Activated naive CD8-positive, alpha-beta T cell treated with anti-CD3 and anti-CD28 coated beads, Interleukin-2, amount 10 ng/mL, durations not matched to agents 7 days and 5 days (primary cell): ENCODE measurements around the gene KRT73. TPM values are rescaled to one million over a fixed set of nuclear protein-coding genes. Genes with fewer than 3 reads are reported as not detected.

ENCODE experiments used
- ATAC-seq: fragments of 150-1000 bp; cut with Tn5 transposase; one replicate; pipeline ENCODE4 v1.10.0; 2021; ENCODE audit warnings: low read depth, moderate library complexity
- POLR2A ChIA-PET: fragments of 350-600 bp; sonication (Branson Sonifier 250); formaldehyde crosslinking; loops from one replicate; lab custom pipeline; 2021; ENCODE audit warnings: antibody characterized with exemption; lab: Charles Lee
- DNase-seq: peaks from one replicate; pipeline ENCODE4 v3.0.0; 2021
- H3K27ac Mint-ChIP-seq: one replicate; pipeline ENCODE4 v1.8.0; 2022; ENCODE audit warnings: mild to moderate bottlenecking, mixed read lengths
- H3K27me3 Mint-ChIP-seq: one replicate; pipeline ENCODE4 v1.8.0; 2022; ENCODE audit warnings: mild to moderate bottlenecking, moderate library complexity, mixed read lengths
- H3K36me3 Mint-ChIP-seq: one replicate; pipeline ENCODE4 v1.8.0; 2021; ENCODE audit warnings: mild to moderate bottlenecking, mixed read lengths
- H3K4me1 Mint-ChIP-seq: one replicate; pipeline ENCODE4 v1.8.0; 2021; ENCODE audit warnings: mixed read lengths
- H3K4me3 Mint-ChIP-seq: one replicate; pipeline ENCODE4 v1.8.0; 2022; ENCODE audit warnings: mild to moderate bottlenecking, moderate library complexity, mixed read lengths
- H3K9me3 Mint-ChIP-seq: one replicate; pipeline ENCODE4 v1.8.0; 2021; ENCODE audit warnings: mixed read lengths
- total RNA-seq, 2 experiments: library from RNA; stranded (reverse); gene quantifications; one replicate each; pipeline ENCODE4 v1.2.3, GENCODE V29; 2021

KRT73 gene
- total RNA-seq, 2 experiments from 2014 or later: 0.42 to 0.60 TPM

- Mint-ChIP-seq H3K36me3 (no peaks in the 10 kb centered on the region), H3K27me3 (peaks cover 30% of the 10 kb centered on the region), H3K27ac (no peak overlapping the region), H3K4me3 (no peak overlapping the region), H3K9me3 (no peaks in the 10 kb centered on the region), H3K4me1 (peaks cover 7% of the 10 kb centered on the region)
- no peak for DNase-seq
- ATAC-seq: no peak
- POLR2A ChIA-PET: interaction anchor here (0.6 to 0.7 kb wide), 2 partner anchors 34 to 35 kb away, joined by 3 read pairs; no protein-coding TSS in a partner anchor
These were observed 37.4 kb upstream of the KRT73 start for GRCh38 chr12:52655720-52656124.

GRCh38 chr12:52655251-52655650 is 36.9 kb upstream of the KRT73 start:
- H3K4me3 Mint-ChIP-seq: no peak overlapping the region
- no peaks in the 10 kb centered on the region for H3K9me3 Mint-ChIP-seq
- POLR2A ChIA-PET: interaction anchor here (0.7 kb wide), 1 partner anchor 34 kb away, joined by 3 read pairs; no protein-coding TSS in a partner anchor
- H3K27me3 Mint-ChIP-seq: peaks cover 30% of the 10 kb centered on the region
- H3K36me3 Mint-ChIP-seq: no peaks in the 10 kb centered on the region
- no peak for DNase-seq
- H3K4me1 Mint-ChIP-seq: peaks cover 7% of the 10 kb centered on the region
- ATAC-seq: no peak
- H3K27ac Mint-ChIP-seq: no peak overlapping the region

GRCh38 chr12:52651726-52652261 is 33.4 kb upstream of the KRT73 start, which contains the start of gene KRT2:
TSS of gene KRT2 (minus strand) at chr12:52652211. CDS start at chr12:52652142, 69 bp downstream.
- H3K27ac Mint-ChIP-seq: no peak within 1 kb of the TSS

GRCh38 chr12:52650520-52651081 is 32.2 kb upstream of the KRT73 start:
- DNase-seq (no peak), ATAC-seq (no peak)
- H3K27ac Mint-ChIP-seq: no peak overlapping the region
- H3K36me3 Mint-ChIP-seq: no peaks in the 10 kb centered on the region
- H3K27me3 Mint-ChIP-seq: peaks cover 13% of the 10 kb centered on the region
- POLR2A ChIA-PET: no interaction called here
- no peaks in the 10 kb centered on the region for H3K9me3 Mint-ChIP-seq
- H3K4me1 Mint-ChIP-seq: peaks cover 38% of the 10 kb centered on the region
- no peak overlapping the region for H3K4me3 Mint-ChIP-seq

More at GRCh38 chr12:52651726-52652261, 33.4 kb upstream of the KRT73 start, which contains the start of gene KRT2:
- POLR2A ChIA-PET: no interaction called here
- no peaks in the 10 kb centered on the region for H3K9me3 Mint-ChIP-seq
- no peak for DNase-seq
- no peak for ATAC-seq
- peaks cover 26% of the 10 kb centered on the region for H3K4me1 Mint-ChIP-seq
- no peak within 1 kb of the TSS for H3K4me3 Mint-ChIP-seq
- H3K27me3 Mint-ChIP-seq: peaks cover 21% of the 10 kb centered on the region
- no peaks in the 10 kb centered on the region for H3K36me3 Mint-ChIP-seq

- no peak for ATAC-seq
- Mint-ChIP-seq H3K27me3 (no peaks in the 10 kb centered on the region), H3K4me1 (peaks cover 47% of the 10 kb centered on the region), H3K27ac (peak overlapping the region; percentile 57), H3K4me3 (no peak overlapping the region), H3K36me3 (peaks cover 2% of the 10 kb centered on the region), H3K9me3 (peaks cover 2% of the 10 kb centered on the region)
- no peak for DNase-seq
- POLR2A ChIA-PET: interaction anchor here (0.8 kb wide), 1 partner anchor 16 kb away, joined by 3 read pairs; no protein-coding TSS in a partner anchor
These were observed 30.7 kb upstream of the KRT73 start for GRCh38 chr12:52649066-52649465.

- POLR2A ChIA-PET: interaction anchor here (0.6 to 0.8 kb wide), 2 partner anchors 15 to 579 kb away, joined by 3 read pairs; no protein-coding TSS in a partner anchor
- Mint-ChIP-seq H3K27ac (peak overlapping the region; percentile 44), H3K36me3 (peaks cover 4% of the 10 kb centered on the region), H3K4me1 (peaks cover 49% of the 10 kb centered on the region), H3K4me3 (no peak overlapping the region), H3K27me3 (no peaks in the 10 kb centered on the region), H3K9me3 (peaks cover 2% of the 10 kb centered on the region)
- DNase-seq (no peak), ATAC-seq (no peak)
These were observed 29.7 kb upstream of the KRT73 start for GRCh38 chr12:52648012-52648550.

GRCh38 chr12:52647601-52648000 is 29.2 kb upstream of the KRT73 start:
- Mint-ChIP-seq H3K36me3 (peaks cover 5% of the 10 kb centered on the region), H3K27me3 (no peaks in the 10 kb centered on the region), H3K4me3 (no peak overlapping the region), H3K9me3 (peaks cover 2% of the 10 kb centered on the region), H3K27ac (peak overlapping the region; percentile 94), H3K4me1 (peaks cover 47% of the 10 kb centered on the region)
- ATAC-seq (no peak), DNase-seq (no peak)
- POLR2A ChIA-PET: interaction anchor here (1.2 kb wide), 1 partner anchor 19 kb away, joined by 4 read pairs; no protein-coding TSS in a partner anchor

- H3K27ac Mint-ChIP-seq: peak overlapping the region; percentile 94
- ATAC-seq (no peak), DNase-seq (no peak)
- peaks cover 48% of the 10 kb centered on the region for H3K4me1 Mint-ChIP-seq
- peaks cover 2% of the 10 kb centered on the region for H3K9me3 Mint-ChIP-seq
- H3K36me3 Mint-ChIP-seq: peaks cover 5% of the 10 kb centered on the region
- no peak overlapping the region for H3K4me3 Mint-ChIP-seq
- H3K27me3 Mint-ChIP-seq: no peaks in the 10 kb centered on the region
- POLR2A ChIA-PET: interaction anchor here (1.2 kb wide), 1 partner anchor 18 kb away, joined by 4 read pairs; no protein-coding TSS in a partner anchor
These were observed 28.3 kb upstream of the KRT73 start for GRCh38 chr12:52646613-52647012.

GRCh38 chr12:52645982-52646381 is 27.6 kb upstream of the KRT73 start:
- DNase-seq (no peak), ATAC-seq (no peak)
- H3K9me3 Mint-ChIP-seq: peaks cover 2% of the 10 kb centered on the region
- POLR2A ChIA-PET: no interaction called here
- peak overlapping the region; percentile 60 for H3K4me3 Mint-ChIP-seq
- H3K36me3 Mint-ChIP-seq: peaks cover 5% of the 10 kb centered on the region
- H3K27ac Mint-ChIP-seq: peak overlapping the region; percentile 94
- peaks cover 50% of the 10 kb centered on the region for H3K4me1 Mint-ChIP-seq
- H3K27me3 Mint-ChIP-seq: no peaks in the 10 kb centered on the region

- DNase-seq (peak; percentile 56), ATAC-seq (peak; percentile 97)
- POLR2A ChIA-PET: interaction anchor here (1.4 to 1.6 kb wide), 2 partner anchors 10 to 12 kb away, joined by 5 to 10 read pairs; no protein-coding TSS in a partner anchor
- Mint-ChIP-seq H3K9me3 (peaks cover 2% of the 10 kb centered on the region), H3K36me3 (peaks cover 5% of the 10 kb centered on the region), H3K4me3 (peak overlapping the region; percentile 60), H3K27me3 (no peaks in the 10 kb centered on the region), H3K27ac (peak overlapping the region; percentile 94), H3K4me1 (peaks cover 50% of the 10 kb centered on the region)
These were observed 26.9 kb upstream of the KRT73 start for GRCh38 chr12:52645120-52645761.

GRCh38 chr12:52644078-52644415 is 25.7 kb upstream of the KRT73 start:
- peaks cover 2% of the 10 kb centered on the region for H3K9me3 Mint-ChIP-seq
- no peak overlapping the region for H3K4me3 Mint-ChIP-seq
- H3K36me3 Mint-ChIP-seq: peaks cover 5% of the 10 kb centered on the region
- DNase-seq (no peak), ATAC-seq (no peak)
- no peaks in the 10 kb centered on the region for H3K27me3 Mint-ChIP-seq
- H3K4me1 Mint-ChIP-seq: peaks cover 45% of the 10 kb centered on the region
- POLR2A ChIA-PET: interaction anchor here (1.6 kb wide), 1 partner anchor 11 kb away, joined by 5 read pairs; no protein-coding TSS in a partner anchor
- H3K27ac Mint-ChIP-seq: peak overlapping the region; percentile 94

GRCh38 chr12:52643233-52644077 is 25.1 kb upstream of the KRT73 start:
- Mint-ChIP-seq H3K4me1 (peaks cover 40% of the 10 kb centered on the region), H3K27ac (peak overlapping the region; percentile 6)
- no peak for DNase-seq

More at GRCh38 chr12:52643233-52644077, 25.1 kb upstream of the KRT73 start:
- Mint-ChIP-seq H3K4me3 (no peak overlapping the region), H3K36me3 (peaks cover 5% of the 10 kb centered on the region), H3K9me3 (peaks cover 2% of the 10 kb centered on the region), H3K27me3 (no peaks in the 10 kb centered on the region)
- POLR2A ChIA-PET: interaction anchor here (1.2 kb wide), 1 partner anchor 10 kb away, joined by 5 read pairs; no protein-coding TSS in a partner anchor
- ATAC-seq: no peak
